ENCODE data around the gene ZNF407.
"Not testable (repeated sequence)": the region's sequence is repeated elsewhere in the genome, so short reads cannot be mapped to it uniquely, and the experiment has no call there.

The ZNF407 gene

DNA sequence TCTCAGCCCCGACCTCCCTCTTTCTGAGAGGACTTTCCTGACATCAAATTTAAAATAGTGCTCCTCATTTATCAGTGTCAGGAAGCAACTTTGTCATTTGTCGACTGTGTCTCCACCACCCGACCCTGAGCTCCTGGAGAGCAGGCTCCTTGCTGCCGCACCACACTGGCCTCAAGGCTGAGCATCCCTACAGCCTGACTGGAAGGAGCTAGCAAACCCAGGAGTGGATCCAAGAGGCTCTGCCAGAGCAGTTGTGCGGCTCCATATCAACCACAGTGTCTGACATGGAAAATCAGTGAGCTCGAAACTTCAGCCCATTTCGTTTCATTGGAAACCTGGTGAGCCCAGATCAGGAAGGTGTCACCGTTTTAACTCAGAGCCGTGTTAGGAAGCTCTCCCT lies 486.1 kb downstream of the ZNF407 start:
- no peak for DNase-seq

DNA sequence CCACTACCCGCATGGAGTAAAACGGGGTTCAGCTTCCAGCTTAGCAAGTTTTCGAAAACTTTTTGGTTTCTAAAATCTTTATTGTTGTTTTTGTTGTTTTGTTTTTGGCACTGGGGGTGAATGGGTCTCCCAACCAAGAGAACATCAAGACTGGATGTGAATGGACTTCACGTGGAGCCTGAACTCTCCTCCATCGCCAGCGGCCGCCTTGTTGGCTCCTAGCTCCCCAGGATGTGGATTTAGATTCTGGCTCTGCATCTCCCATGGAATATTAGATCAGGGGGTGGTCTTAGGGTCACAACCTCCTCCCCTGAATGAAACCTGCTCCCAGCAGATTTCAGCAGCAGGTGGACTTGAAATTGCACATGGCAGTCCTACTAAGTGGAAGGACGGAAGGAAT lies 488.0 kb downstream of the ZNF407 start:
- not testable (repeated sequence) for DNase-seq

DNA sequence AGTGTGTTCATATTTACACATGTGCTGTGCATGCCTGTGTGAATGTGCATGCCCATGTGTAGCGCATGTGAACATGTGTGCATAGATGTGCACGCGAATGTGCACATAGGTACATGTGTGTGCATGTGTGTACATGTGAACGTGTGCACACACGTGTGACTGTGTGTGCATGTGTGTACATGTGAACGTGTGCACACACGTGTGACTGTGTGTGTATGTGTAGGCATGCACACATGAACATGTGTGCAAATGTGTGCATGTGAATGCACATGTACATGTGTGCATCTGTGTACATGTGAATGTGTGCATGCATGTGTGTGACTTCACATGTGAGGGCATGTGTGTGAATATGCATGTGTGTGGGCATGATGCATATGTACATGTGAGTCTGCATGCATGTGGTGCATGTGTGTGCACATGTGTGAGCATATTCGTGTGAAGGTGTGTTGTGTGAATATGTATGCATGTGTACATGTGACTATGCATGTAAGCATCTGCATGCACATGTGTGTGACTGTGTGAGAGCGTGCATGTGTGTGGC lies 488.9 kb downstream of the ZNF407 start:
- no peak for DNase-seq

DNA sequence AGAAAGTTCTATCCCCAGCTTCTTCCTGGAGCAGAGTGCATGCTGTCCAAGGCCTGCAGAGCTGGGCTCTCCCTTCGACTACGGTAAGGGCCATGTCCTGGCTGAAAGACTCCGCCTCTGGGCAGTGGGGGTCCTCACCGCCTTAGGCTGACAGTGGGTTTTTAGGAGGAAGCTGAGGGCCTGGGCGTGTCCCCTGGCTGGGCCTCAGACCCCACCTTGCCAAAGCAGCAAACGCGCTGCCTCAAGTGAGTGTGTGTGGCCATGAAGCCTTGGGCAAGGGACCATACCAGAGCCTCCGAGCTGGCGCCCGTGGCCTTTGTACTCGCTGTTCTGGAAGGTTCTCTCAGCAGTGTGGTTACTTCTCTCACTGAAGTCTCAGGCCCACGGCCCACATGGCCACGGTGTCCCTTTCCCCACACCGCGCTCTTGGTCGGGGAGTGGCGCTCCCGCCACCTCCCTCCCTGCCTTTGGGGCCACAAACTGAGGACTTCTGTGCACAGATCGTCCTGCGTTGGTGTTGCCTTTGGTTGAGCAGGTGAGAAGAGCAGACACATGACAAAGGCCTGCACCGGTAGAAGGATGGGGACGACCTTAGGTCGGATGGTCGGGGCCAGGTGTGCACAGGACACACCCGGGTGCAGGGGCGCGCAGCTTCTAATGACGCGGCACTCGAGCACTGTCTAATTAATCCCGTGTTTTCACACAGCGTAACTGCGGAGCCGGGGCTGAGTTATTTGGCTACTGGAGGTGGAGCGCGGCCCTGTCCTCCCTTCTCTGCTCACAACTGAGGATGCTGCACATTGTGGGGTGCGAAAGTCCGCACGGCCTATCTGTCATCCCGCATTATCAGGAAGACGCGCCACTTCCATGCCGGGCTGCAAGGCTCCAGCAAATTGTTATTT lies 489.7 kb downstream of the ZNF407 start:
- no peak for DNase-seq

DNA sequence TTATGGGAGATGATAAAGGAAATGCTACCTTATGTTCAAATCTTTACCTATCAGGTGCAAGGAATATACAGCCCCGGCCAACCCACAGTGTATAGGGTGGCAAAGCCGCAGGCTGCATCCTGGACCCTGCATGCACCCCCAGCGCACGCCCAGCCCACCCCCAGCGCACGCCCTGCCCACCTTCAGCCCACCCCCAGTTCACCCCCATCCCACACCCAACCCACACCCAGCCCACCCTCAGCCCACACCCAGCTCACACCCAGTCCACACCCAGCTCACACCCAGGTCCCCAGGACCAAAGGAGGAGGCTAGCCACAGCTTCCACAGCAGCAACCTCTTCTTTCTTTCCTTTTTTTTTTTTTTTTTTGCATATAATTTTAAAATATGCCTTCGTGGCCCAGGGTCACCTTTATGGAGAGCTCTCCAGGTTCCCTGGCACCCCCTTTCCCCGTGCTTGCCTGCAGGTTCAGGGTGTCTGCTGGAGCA lies 490.4 kb downstream of the ZNF407 start:
- no peak for DNase-seq

DNA sequence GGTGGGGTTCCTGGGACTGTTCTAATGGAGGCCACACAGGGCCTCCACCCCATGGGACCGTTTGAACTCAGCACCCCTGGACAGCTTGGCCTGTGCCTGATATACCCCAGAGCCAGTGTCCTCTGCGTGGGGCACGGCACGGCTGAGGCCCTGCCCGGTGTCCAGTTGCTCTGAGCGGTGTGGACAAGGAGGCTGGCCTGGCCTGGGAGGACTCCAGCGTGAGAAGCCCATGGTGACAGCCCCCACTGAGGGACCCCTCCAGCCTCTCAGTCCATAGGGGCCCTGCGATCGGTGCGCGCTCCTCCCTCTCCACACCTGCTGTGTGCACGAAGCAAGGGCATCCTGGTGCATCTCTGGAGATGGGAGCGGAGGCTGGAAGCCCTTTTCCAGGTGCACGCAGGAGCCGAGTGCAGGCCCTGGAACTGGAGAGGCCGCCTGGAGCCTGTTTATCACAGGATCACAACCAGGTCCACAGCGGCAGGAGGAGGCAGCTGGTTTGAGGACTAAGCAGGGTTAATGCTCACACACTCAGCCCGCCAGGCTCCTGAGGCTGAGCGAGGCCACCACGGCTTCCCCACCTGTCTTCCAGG lies 491.0 kb downstream of the ZNF407 start:
- DNase-seq: no peak

- DNase-seq: no peak
Measured at GRCh38 chr18:75089748-75090327, 492.2 kb downstream of the ZNF407 start.

DNA sequence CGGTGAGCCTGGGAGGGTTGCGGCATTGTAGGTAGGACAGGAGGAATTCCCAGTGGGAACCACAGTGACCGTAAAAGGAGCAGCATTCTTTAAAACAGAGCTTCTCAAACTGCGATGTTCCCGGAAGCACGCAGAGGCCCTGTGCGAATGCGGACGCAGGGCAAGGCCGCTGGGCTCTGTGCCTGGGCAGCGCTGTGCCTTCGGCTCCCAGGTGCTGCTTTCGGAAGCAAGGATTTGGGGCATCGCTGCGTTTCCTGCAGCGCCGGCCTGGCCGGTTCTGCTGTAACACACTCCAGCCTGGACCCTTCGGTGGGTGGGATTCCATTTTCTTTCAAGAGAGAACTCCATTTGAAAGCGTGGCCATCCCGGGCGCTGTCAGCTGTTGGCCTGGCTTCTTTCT lies 492.7 kb downstream of the ZNF407 start:
- DNase-seq: no peak

GRCh38 chr18:75097491-75098225 lies 500.0 kb downstream of the ZNF407 start:
- DNase-seq: no peak

DNA sequence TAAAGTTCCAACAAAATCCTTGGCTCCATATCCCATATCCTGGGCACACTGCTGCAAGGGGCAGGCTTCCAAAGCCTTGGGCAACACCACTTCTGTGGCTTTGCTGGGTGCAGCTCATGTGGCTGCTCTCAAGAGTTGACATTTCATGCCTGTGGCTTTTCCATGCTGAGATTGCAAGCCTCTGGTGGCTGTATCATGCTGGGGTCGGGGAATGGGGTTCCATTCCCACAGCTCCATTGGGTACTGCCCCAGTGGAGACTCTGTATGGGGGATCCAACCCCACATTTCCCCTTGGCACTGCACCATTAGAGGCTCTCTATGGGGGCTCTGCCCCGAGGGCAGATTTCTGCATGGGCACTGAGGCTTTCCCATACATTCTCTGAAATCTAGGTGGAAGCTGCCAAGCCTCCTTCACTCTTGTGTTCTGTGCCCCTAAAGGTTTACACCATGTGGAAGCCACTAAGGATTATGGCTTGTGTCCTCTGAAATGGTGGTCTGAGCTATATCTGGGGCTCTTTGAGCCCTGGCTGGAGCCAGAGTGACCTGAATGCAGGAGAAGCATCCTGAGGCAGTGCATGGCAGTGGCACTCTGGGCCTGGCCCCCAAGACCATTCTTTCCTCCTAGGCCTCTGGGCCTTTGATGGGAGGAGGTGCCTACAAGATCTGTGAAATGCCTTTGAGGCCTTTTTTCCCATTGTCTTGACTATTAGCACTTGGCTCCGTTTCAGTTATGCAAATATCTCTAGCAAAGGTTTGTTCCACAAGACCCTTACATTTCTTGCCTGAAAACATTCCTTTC lies 503.4 kb downstream of the ZNF407 start:
- DNase-seq: no peak

DNA sequence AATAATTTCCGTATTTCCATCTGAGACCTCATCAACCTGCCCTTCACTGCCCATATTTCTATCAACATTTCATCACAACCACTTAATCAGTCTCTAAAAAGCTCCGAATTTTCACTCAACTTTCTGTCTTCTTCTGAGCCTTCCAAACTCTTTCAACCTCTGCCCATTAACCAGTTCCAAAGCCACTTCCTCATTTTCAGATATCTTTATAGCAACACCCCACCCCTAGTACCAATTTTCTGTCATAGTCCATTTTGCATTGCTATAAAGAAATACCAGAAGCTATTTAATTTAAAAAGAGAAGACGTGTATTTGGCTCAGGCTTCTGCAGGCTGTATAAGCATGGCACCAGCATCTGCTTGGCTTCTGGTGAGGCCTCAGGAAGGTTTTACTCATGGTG lies 504.2 kb downstream of the ZNF407 start:
- DNase-seq: no peak

- not testable (repeated sequence) for DNase-seq
Measured at GRCh38 chr18:75104029-75104428, 506.4 kb downstream of the ZNF407 start.

DNA sequence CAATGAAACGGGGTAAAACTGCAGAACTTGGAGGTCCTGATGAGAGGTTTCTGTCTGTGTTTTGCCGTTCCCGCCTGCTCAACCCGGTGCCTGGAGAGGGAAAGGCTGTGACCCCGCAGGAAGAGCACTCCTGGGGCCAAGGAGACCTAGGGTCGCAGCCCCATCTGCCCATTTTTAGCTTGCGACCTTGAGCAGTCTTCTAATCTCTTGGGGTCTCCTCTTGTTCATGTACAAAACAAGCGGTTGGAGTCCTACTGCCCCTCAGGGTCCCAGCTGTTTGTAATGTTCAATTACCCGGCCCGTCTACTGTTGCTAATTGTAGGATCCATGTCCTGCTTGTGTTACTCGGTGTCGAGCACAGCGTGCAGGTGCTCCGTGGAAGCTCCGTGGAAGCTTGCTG lies 506.8 kb downstream of the ZNF407 start:
- DNase-seq: no peak

DNA sequence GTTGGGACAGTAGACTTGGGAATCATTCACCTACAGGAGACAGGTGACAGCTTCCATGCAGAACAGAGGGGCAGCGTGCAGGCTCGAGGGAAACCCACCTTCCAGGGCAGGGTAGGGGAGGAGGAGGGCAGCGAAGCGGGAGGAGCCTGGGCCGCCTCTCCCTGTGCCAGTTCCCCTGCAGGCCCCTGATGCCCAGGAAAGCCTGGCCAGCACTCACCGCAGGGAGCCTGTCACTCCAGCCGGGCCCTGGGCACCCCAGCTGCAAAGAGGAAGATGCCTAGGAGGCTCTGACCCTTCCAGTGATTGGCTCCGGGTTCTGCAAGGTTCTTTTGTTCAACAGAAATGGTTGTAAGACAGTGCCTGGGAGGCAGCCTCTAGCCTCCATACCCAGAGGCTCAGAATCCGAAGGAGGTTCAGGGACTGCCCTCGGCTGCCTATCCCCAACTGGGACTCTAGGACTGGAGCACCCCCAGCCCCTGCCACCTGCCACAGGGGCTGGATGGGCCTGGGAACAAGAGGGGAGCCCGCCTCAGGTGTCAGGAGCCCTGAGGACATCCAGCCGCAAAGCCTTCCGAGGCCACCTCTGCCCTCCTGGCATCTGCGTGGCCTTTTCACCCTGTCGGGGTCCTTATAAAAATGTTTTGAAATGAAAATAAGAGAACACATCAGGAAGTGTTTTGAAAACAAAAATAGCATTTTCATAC lies 508.0 kb downstream of the ZNF407 start:
- DNase-seq: no peak

GRCh38 chr18:75106746-75107145 lies 509.1 kb downstream of the ZNF407 start:
- DNase-seq: no peak

GRCh38 chr18:75107196-75107930 lies 509.7 kb downstream of the ZNF407 start:
- no peak for DNase-seq

- DNase-seq: no peak
Measured at GRCh38 chr18:75107931-75108276, 510.2 kb downstream of the ZNF407 start.

DNA sequence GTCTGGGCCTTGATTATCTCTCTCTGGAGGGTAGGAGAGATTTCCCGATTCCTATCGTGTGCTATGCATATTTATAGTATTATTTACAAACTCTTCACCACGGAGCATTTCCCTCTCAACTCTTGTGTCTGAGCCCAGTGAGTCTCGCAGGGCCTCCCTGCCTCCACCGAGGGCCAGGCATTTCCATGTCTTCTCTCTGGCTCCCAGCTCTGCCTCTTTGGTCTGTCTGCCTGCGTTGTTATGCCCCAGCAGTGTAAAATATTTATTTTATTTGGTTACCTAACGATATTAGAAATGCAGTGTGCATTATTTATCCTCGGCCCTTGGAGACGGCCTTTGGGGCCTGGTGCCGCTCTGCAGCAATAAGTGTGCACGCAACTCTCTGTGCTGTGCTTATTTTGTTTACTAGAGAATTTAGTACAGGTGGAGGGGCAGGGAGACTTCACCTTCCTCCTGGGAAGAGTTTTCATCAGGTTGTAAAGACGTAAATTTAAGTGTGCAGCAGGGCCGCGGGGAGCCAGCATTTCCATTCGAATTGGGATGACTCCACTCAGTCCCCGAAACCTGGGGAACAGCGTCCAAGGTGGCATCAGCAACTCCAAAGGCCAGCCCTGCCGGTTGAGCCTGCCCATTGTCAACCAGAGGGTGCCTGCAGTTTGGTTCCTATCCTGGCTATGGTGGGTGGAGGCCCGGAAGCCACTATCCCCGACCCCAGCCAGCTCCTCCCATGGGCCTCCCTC lies 511.1 kb downstream of the ZNF407 start:
- DNase-seq: no peak

DNA sequence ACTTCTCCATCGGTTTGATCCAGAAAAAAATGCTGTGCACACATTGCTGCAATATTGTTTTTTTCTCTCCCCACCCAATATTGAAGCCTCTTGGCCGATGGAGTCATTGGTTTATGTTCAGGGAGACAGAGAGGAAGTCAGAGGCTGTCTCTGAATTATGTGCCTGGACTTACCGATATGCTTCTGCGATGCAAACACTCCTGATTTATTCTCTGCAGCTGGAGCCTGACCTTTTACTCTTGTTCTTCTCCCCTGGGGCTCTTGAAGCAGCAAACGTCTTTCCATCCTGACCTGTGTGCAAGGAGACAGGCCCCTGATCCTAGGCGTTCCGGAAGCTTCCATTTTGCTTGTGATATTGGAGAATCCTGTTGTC lies 511.6 kb downstream of the ZNF407 start:
- DNase-seq: no peak

DNA sequence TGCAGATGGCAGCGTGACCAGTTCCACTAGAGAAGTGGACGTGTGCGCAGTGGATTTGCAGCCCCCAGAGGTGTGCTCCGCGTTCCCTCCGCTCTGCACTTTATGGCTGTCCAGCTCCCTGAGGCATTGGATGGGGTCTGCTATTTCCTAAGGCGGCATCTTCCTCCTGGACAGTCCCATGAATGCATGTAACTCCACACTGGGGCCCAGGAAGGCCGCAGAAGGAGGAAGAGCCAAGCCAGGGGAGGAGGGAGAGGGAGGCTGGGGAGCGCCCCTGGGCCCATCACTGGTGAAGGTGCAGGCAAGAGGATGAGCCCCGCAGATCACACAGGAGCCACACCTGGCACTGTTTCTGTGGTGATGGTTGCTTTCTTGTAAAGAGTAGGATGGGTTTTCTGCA lies 512.1 kb downstream of the ZNF407 start:
- DNase-seq: no peak

Data from CD4-positive, alpha-beta T cell treated with Interleukin-4 for 4 hours (primary cell).